ENCODE results near the gene VPS52.

VPS52 gene

GRCh38 chr6:33207552-33208090 is 64.1 kb downstream of the VPS52 start (continued):
- TF ChIP-seq ZNF48 (tag by site-specific recombination; IDR thresholded peaks at IDR 0.05) (no peak), ZBTB1 (tag by site-specific recombination; IDR thresholded peaks at IDR 0.05) (no peak), SALL2 (tag by site-specific recombination; IDR thresholded peaks at IDR 0.05; ENCODE audit: borderline replicate concordance) (no peak), YY1 (tag by site-specific recombination; IDR thresholded peaks at IDR 0.05) (no peak; the same call in 1 of the 2 replicates), ZBTB10 (tag by site-specific recombination; IDR thresholded peaks at IDR 0.05) (peak; percentile 92), SP3 (tag by site-specific recombination; IDR thresholded peaks at IDR 0.05) (no peak), ZNF280D (tag by site-specific recombination; IDR thresholded peaks at IDR 0.05) (no peak), KLF1 (tag by site-specific recombination; IDR thresholded peaks at IDR 0.05) (no peak), ATF2 (tag by site-specific recombination; IDR thresholded peaks at IDR 0.05; ENCODE audit: low read depth) (no peak), ZEB2 (tag by site-specific recombination; IDR thresholded peaks at IDR 0.05) (no peak), ZNF776 (tag by site-specific recombination; IDR thresholded peaks at IDR 0.05; ENCODE audit: borderline replicate concordance) (no peak), ZNF341 (tag by site-specific recombination; IDR thresholded peaks at IDR 0.05; ENCODE audit: low read depth) (peak; percentile 28; the same call in 1 of the 2 replicates), HOXD13 (CRISPR knock-in tag; IDR thresholded peaks at IDR 0.05; ENCODE audit: borderline replicate concordance) (no peak), ZBTB21 (tag by site-specific recombination; IDR thresholded peaks at IDR 0.05) (no peak), GLIS1 (tag by site-specific recombination; IDR thresholded peaks at IDR 0.05) (no peak), ZNF473 (tag by site-specific recombination; IDR thresholded peaks at IDR 0.05) (no peak), ZNF18 (tag by site-specific recombination; IDR thresholded peaks at IDR 0.05) (no peak), ZNF416 (tag by site-specific recombination; IDR thresholded peaks at IDR 0.05) (no peak), PATZ1 (tag by site-specific recombination; IDR thresholded peaks at IDR 0.05) (peak; percentile 24), ZNF423 (tag by site-specific recombination; IDR thresholded peaks at IDR 0.05) (no peak), ZNF677 (tag by site-specific recombination; IDR thresholded peaks at IDR 0.05) (no peak), OVOL3 (tag by site-specific recombination; IDR thresholded peaks at IDR 0.05) (no peak), MEIS1 (CRISPR knock-in tag; IDR thresholded peaks at IDR 0.05; ENCODE audit: borderline replicate concordance) (no peak)
